GM23338 (cell line): ENCODE data around the gene TUBA8. TPM values are rescaled to one million over a fixed set of nuclear protein-coding genes. Genes with fewer than 3 reads are reported as not detected.

Experiments
- ATAC-seq: fragments of 200-7000 bp; cut with Tn5 transposase; 3 replicates; pipeline ENCODE4 v1.9.1; 2020
- DNase-seq: peaks from one replicate; pipeline ENCODE4 v3.0.0-alpha.2; 2015; ENCODE audit warnings: low spot score
- H2AFZ ChIP-seq: fragments of 200-600 bp; sonication (generic); 2 replicates; pipeline ENCODE4 v1.8.0; 2016; ENCODE audit warnings: antibody characterized with exemption, mild to moderate bottlenecking, moderate library complexity
- H3F3A ChIP-seq: fragments of 200-600 bp; sonication (generic); replicated peaks from 2 replicates; pipeline ENCODE4 v1.8.0; 2017; ENCODE audit warnings: antibody characterized with exemption, mixed run types, low read depth
- H3K27ac ChIP-seq: fragments of 200-600 bp; sonication (generic); 2 replicates; pipeline ENCODE4 v1.6.1; 2016; ENCODE audit warnings: low read depth
- H3K27me3 ChIP-seq: fragments of 200-600 bp; sonication (generic); 2 replicates; pipeline ENCODE4 v1.8.0; 2016; ENCODE audit warnings: mild to moderate bottlenecking, mixed run types, moderate library complexity; ENCODE audit not compliant: insufficient read depth
- H3K36me3 ChIP-seq: fragments of 200-600 bp; sonication (generic); 2 replicates; pipeline ENCODE4 v1.8.0; 2016; ENCODE audit warnings: mild to moderate bottlenecking; ENCODE audit not compliant: insufficient read depth
- H3K4me1 ChIP-seq: fragments of 200-600 bp; sonication (generic); 2 replicates; pipeline ENCODE4 v1.8.0; 2016; ENCODE audit warnings: mild to moderate bottlenecking, moderate library complexity; ENCODE audit not compliant: insufficient read depth
- H3K4me2 ChIP-seq: fragments of 200-600 bp; sonication (generic); 2 replicates; pipeline ENCODE4 v1.7.1; 2017; ENCODE audit warnings: mixed run types
- H3K4me3 ChIP-seq: fragments of 200-600 bp; sonication (generic); 2 replicates; pipeline ENCODE4 v1.6.1; 2016; ENCODE audit warnings: mixed run types
- H3K79me2 ChIP-seq: fragments of 200-600 bp; sonication (generic); replicated peaks from 2 replicates; pipeline ENCODE4 v1.8.0; 2017; ENCODE audit warnings: mild to moderate bottlenecking; ENCODE audit not compliant: insufficient read depth
- H3K9me2 ChIP-seq: fragments of 200-600 bp; sonication (generic); 2 replicates; pipeline ENCODE4 v1.8.0; 2017; ENCODE audit not compliant: insufficient read depth
- H4K20me1 ChIP-seq: fragments of 200-600 bp; sonication (generic); replicated peaks from 2 replicates; pipeline ENCODE4 v1.8.0; 2017; ENCODE audit warnings: mild to moderate bottlenecking; ENCODE audit not compliant: insufficient read depth
- H3K27ac Mint-ChIP-seq: 2 replicates; pipeline ENCODE4 v1.8.0; 2020; ENCODE audit warnings: inconsistent platforms, mild to moderate bottlenecking, moderate library complexity, mixed read lengths
- H3K27me3 Mint-ChIP-seq: 3 replicates; pipeline ENCODE4 v1.8.0; 2022; ENCODE audit warnings: low read depth, mild to moderate bottlenecking, moderate library complexity, mixed read lengths, inconsistent platforms; ENCODE audit not compliant: insufficient read depth, poor library complexity
- H3K36me3 Mint-ChIP-seq: 3 replicates; pipeline ENCODE4 v1.8.0; 2021; ENCODE audit warnings: low read depth, mild to moderate bottlenecking, inconsistent platforms, moderate library complexity, mixed read lengths
- H3K4me1 Mint-ChIP-seq: 3 replicates; pipeline ENCODE4 v1.8.0; 2020; ENCODE audit warnings: mild to moderate bottlenecking, inconsistent platforms, mixed read lengths
- H3K4me3 Mint-ChIP-seq: 3 replicates; pipeline ENCODE4 v1.8.0; 2021; ENCODE audit warnings: moderate library complexity, mild to moderate bottlenecking, inconsistent platforms, mixed read lengths
- H3K9me3 Mint-ChIP-seq: 3 replicates; pipeline ENCODE4 v1.8.0; 2020; ENCODE audit warnings: moderate library complexity, mild to moderate bottlenecking, inconsistent platforms, mixed read lengths
- CREB1 ChIP-seq: fragments of 250-450 bp; sonication (Bioruptor Pico); IDR thresholded peaks from 2 replicates; pipeline ENCODE4 v1.5.0; 2020; ENCODE audit warnings: low read depth, mild to moderate bottlenecking, moderate library complexity
- CTCF ChIP-seq, 2 experiments: fragments of 200-600 bp in 1 of 2; sonication (generic) in 1 of 2; conservative IDR thresholded peaks; 2 replicates each; pipeline versions ENCODE4 v1.5.1 to v1.6.1; 2016 to 2017; ENCODE audit warnings: antibody characterized with exemption in 2 of 2, low read depth in 2 of 2, mild to moderate bottlenecking in 2 of 2, moderate library complexity in 1 of 2
- ETS1 ChIP-seq: IDR thresholded peaks from 2 replicates; pipeline ENCODE4 v1.6.1; 2016; ENCODE audit warnings: antibody characterized with exemption
- EZH2 ChIP-seq: fragments of 200-600 bp; sonication (generic); IDR thresholded peaks from one replicate; pipeline ENCODE4 v1.8.0; 2017; ENCODE audit warnings: antibody characterized with exemption, mild to moderate bottlenecking, low read depth; ENCODE audit not compliant: unreplicated experiment
- EZH2phosphoT487 ChIP-seq: fragments of 200-600 bp; sonication (generic); IDR thresholded peaks from one replicate; pipeline ENCODE4 v1.8.1; 2018; ENCODE audit warnings: antibody characterized with exemption; ENCODE audit not compliant: unreplicated experiment
- JUNB ChIP-seq: IDR thresholded peaks from one replicate; pipeline ENCODE4 v1.6.1; 2016; ENCODE audit warnings: antibody characterized with exemption; ENCODE audit not compliant: unreplicated experiment
- NANOG ChIP-seq: IDR thresholded peaks from 2 replicates; pipeline ENCODE4 v1.6.1; 2016; ENCODE audit warnings: antibody characterized with exemption, borderline replicate concordance
- POLR2AphosphoS5 ChIP-seq: IDR thresholded peaks from 2 replicates; pipeline ENCODE4 v1.6.1; 2016; ENCODE audit warnings: antibody characterized with exemption, low read depth
- STAT1 ChIP-seq: IDR thresholded peaks from one replicate; pipeline ENCODE4 v1.6.1; 2016; ENCODE audit warnings: antibody characterized with exemption; ENCODE audit not compliant: unreplicated experiment
- ZNF114 ChIP-seq: fragments of 250-450 bp; sonication (Bioruptor Pico); IDR thresholded peaks from 2 replicates; pipeline ENCODE4 v1.5.0; 2020; ENCODE audit warnings: mild to moderate bottlenecking, moderate library complexity
- ZNF462 ChIP-seq: fragments of 250-450 bp; sonication (Bioruptor Pico); IDR thresholded peaks from 2 replicates; pipeline ENCODE4 v1.5.0; 2020; ENCODE audit warnings: mild to moderate bottlenecking, moderate library complexity
- polyA plus RNA-seq: library from polyadenylated mRNA; unstranded; fragments of >200 nt; fragmentation: Nextera tagmentation; extraction: Ambion mirVana; gene quantifications from 2 replicates; pipeline ENCODE4 v1.2.1, GENCODE V29; 2016
- total RNA-seq: library from RNA; depleted of rRNA; stranded (reverse); fragments of >200 nt; shearing (Covaris generic); gene quantifications from 2 replicates; pipeline ENCODE4 v1.2.3, GENCODE V29; 2014

The TUBA8 gene
- total and polyA plus RNA-seq, 2 experiments from 2014 or later = 0.31 to 0.48 TPM

GRCh38 chr22:18088825-18089568, 21.6 kb upstream of the TUBA8 start (continued):
- TF ChIP-seq CTCF (conservative IDR thresholded peaks at IDR 0.05; ENCODE audit: low read depth in 2 of 2) (no peak), JUNB (no peak), STAT1 (no peak), NANOG (no peak), ETS1 (no peak)

DNA sequence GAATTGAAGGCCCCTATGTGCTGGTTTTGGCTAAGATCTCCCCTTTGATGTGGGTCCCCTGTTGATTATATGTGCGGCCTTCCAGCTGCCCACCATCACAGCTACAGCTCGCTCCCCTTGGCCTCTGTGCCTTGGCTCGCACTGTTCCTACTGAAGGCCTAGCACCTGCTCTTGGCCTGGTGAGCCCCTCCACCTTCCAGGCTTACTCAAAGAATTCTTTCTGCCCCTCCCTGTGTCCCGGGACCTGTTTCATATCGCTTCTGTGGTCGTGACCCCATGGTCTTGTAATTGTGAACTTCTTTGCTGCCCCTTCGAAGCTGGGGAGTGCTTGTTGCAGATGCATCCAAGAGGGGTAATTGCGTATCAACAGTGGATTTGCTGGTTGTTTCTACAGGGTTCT, 20.3 kb upstream of the TUBA8 start:
- H3K27ac Mint-ChIP-seq = no peak overlapping the region
- peaks cover 2% of the 10 kb centered on the region; the same call in 2 of the 3 replicates for H3K4me1 Mint-ChIP-seq
- Histone ChIP-seq H3K4me1 (no peaks in the 10 kb centered on the region), H3K36me3 (peaks cover 12% of the 10 kb centered on the region), H3K4me3 (no peak overlapping the region), H3K27me3 (no peaks in the 10 kb centered on the region), H3K79me2 (no peaks in the 10 kb centered on the region), H3F3A (no peaks in the 10 kb centered on the region), H3K27ac (no peak overlapping the region), H4K20me1 (peaks cover 6% of the 10 kb centered on the region; the same call in 1 of the 2 replicates), H3K9me2 (no peaks in the 10 kb centered on the region), H2AFZ (no peak overlapping the region), H3K4me2 (no peak overlapping the region)
- H3K9me3 Mint-ChIP-seq = no peaks in the 10 kb centered on the region; the same call in 2 of the 3 replicates
- H3K27me3 Mint-ChIP-seq = peaks cover 8% of the 10 kb centered on the region
- DNase-seq (no peak), ATAC-seq (no peak)
- peaks cover 72% of the 10 kb centered on the region for H3K36me3 Mint-ChIP-seq
- no peak overlapping the region for H3K4me3 Mint-ChIP-seq
- TF ChIP-seq ETS1 = no peak
- no peak for TF ChIP-seq JUNB
- no peak for TF ChIP-seq ZNF114 (CRISPR knock-in tag)
- no peak for TF ChIP-seq POLR2AphosphoS5
- TF ChIP-seq CREB1 = no peak
- TF ChIP-seq EZH2phosphoT487 = no peak
- TF ChIP-seq ZNF462 (CRISPR knock-in tag) = no peak
- TF ChIP-seq NANOG = no peak
- no peak for TF ChIP-seq STAT1
- TF ChIP-seq CTCF (conservative IDR thresholded peaks at IDR 0.05; ENCODE audit: low read depth in 2 of 2) = no peak
- no peak for TF ChIP-seq EZH2
